Measurements from ENCODE around the gene TOX2.

TOX2 gene

GRCh38 chr20:43942667-43943285 is 28.1 kb downstream of the TOX2 start:
- peaks cover 3% of the 10 kb centered on the region for H3K4me1 ChIP-seq (ENCODE audit: control insufficient read depth, low read depth, low read length)

GRCh38 chr20:43943725-43944124 is 29.1 kb downstream of the TOX2 start:
- Histone ChIP-seq H3K4me3 (ENCODE audit: low read length) (no peak overlapping the region), H3K9me3 (ENCODE audit: control insufficient read depth, low read depth, low read length) (no peaks in the 10 kb centered on the region), H3K27me3 (ENCODE audit: control insufficient read depth, insufficient read depth, low read length) (no peaks in the 10 kb centered on the region), H3K27ac (ENCODE audit: low read length) (no peak overlapping the region), H3K36me3 (ENCODE audit: control insufficient read depth, low read depth, low read length) (no peaks in the 10 kb centered on the region), H3K9ac (ENCODE audit: low read length) (no peak overlapping the region), H3K4me1 (ENCODE audit: control insufficient read depth, low read depth, low read length) (peaks cover 3% of the 10 kb centered on the region)

More at GRCh38 chr20:43942667-43943285, 28.1 kb downstream of the TOX2 start:
- Histone ChIP-seq H3K27ac (ENCODE audit: low read length) (no peak overlapping the region), H3K9ac (ENCODE audit: low read length) (no peak overlapping the region), H3K4me3 (ENCODE audit: low read length) (no peak overlapping the region), H3K9me3 (ENCODE audit: control insufficient read depth, low read depth, low read length) (no peaks in the 10 kb centered on the region), H3K27me3 (ENCODE audit: control insufficient read depth, insufficient read depth, low read length) (no peaks in the 10 kb centered on the region), H3K36me3 (ENCODE audit: control insufficient read depth, low read depth, low read length) (no peaks in the 10 kb centered on the region)

GRCh38 chr20:43944653-43945235 is 30.1 kb downstream of the TOX2 start:
- H3K9me3 ChIP-seq (ENCODE audit: control insufficient read depth, low read depth, low read length), result no peaks in the 10 kb centered on the region
- no peaks in the 10 kb centered on the region for H3K36me3 ChIP-seq (ENCODE audit: control insufficient read depth, low read depth, low read length)
- no peak overlapping the region for H3K27ac ChIP-seq (ENCODE audit: low read length)
- H3K4me3 ChIP-seq (ENCODE audit: low read length), result no peak overlapping the region
- H3K27me3 ChIP-seq (ENCODE audit: control insufficient read depth, insufficient read depth, low read length), result no peaks in the 10 kb centered on the region
- H3K4me1 ChIP-seq (ENCODE audit: control insufficient read depth, low read depth, low read length), result peaks cover 3% of the 10 kb centered on the region
- no peak overlapping the region for H3K9ac ChIP-seq (ENCODE audit: low read length)

- Histone ChIP-seq H3K9me3 (ENCODE audit: control insufficient read depth, low read depth, low read length) (no peaks in the 10 kb centered on the region), H3K27ac (ENCODE audit: low read length) (no peak overlapping the region), H3K4me1 (ENCODE audit: control insufficient read depth, low read depth, low read length) (peaks cover 3% of the 10 kb centered on the region), H3K4me3 (ENCODE audit: low read length) (no peak overlapping the region), H3K27me3 (ENCODE audit: control insufficient read depth, insufficient read depth, low read length) (no peaks in the 10 kb centered on the region), H3K36me3 (ENCODE audit: control insufficient read depth, low read depth, low read length) (no peaks in the 10 kb centered on the region), H3K9ac (ENCODE audit: low read length) (no peak overlapping the region)
Measured at GRCh38 chr20:43945391-43946205, 30.9 kb downstream of the TOX2 start.

GRCh38 chr20:43946206-43946491 is 31.5 kb downstream of the TOX2 start:
- Histone ChIP-seq H3K9ac (ENCODE audit: low read length) (no peak overlapping the region), H3K9me3 (ENCODE audit: control insufficient read depth, low read depth, low read length) (no peaks in the 10 kb centered on the region), H3K4me1 (ENCODE audit: control insufficient read depth, low read depth, low read length) (peaks cover 3% of the 10 kb centered on the region), H3K27ac (ENCODE audit: low read length) (no peak overlapping the region), H3K27me3 (ENCODE audit: control insufficient read depth, insufficient read depth, low read length) (no peaks in the 10 kb centered on the region), H3K36me3 (ENCODE audit: control insufficient read depth, low read depth, low read length) (no peaks in the 10 kb centered on the region), H3K4me3 (ENCODE audit: low read length) (no peak overlapping the region)

GRCh38 chr20:43946659-43947315 is 32.1 kb downstream of the TOX2 start:
- Histone ChIP-seq H3K27me3 (ENCODE audit: control insufficient read depth, insufficient read depth, low read length) (no peaks in the 10 kb centered on the region), H3K27ac (ENCODE audit: low read length) (no peak overlapping the region), H3K4me1 (ENCODE audit: control insufficient read depth, low read depth, low read length) (peaks cover 3% of the 10 kb centered on the region), H3K9me3 (ENCODE audit: control insufficient read depth, low read depth, low read length) (no peaks in the 10 kb centered on the region), H3K9ac (ENCODE audit: low read length) (no peak overlapping the region), H3K4me3 (ENCODE audit: low read length) (no peak overlapping the region), H3K36me3 (ENCODE audit: control insufficient read depth, low read depth, low read length) (no peaks in the 10 kb centered on the region)

GRCh38 chr20:43947316-43947710 is 32.7 kb downstream of the TOX2 start:
- Histone ChIP-seq H3K4me1 (ENCODE audit: control insufficient read depth, low read depth, low read length) (peaks cover 3% of the 10 kb centered on the region), H3K9ac (ENCODE audit: low read length) (no peak overlapping the region), H3K36me3 (ENCODE audit: control insufficient read depth, low read depth, low read length) (no peaks in the 10 kb centered on the region), H3K27ac (ENCODE audit: low read length) (no peak overlapping the region), H3K27me3 (ENCODE audit: control insufficient read depth, insufficient read depth, low read length) (no peaks in the 10 kb centered on the region), H3K4me3 (ENCODE audit: low read length) (no peak overlapping the region), H3K9me3 (ENCODE audit: control insufficient read depth, low read depth, low read length) (no peaks in the 10 kb centered on the region)

- Histone ChIP-seq H3K9ac (ENCODE audit: low read length) (no peak overlapping the region), H3K36me3 (ENCODE audit: control insufficient read depth, low read depth, low read length) (no peaks in the 10 kb centered on the region), H3K4me3 (ENCODE audit: low read length) (no peak overlapping the region), H3K27me3 (ENCODE audit: control insufficient read depth, insufficient read depth, low read length) (no peaks in the 10 kb centered on the region), H3K4me1 (ENCODE audit: control insufficient read depth, low read depth, low read length) (no peaks in the 10 kb centered on the region), H3K9me3 (ENCODE audit: control insufficient read depth, low read depth, low read length) (no peaks in the 10 kb centered on the region), H3K27ac (ENCODE audit: low read length) (no peak overlapping the region)
Measured at GRCh38 chr20:43948455-43948854, 33.8 kb downstream of the TOX2 start.

GRCh38 chr20:43949248-43949647 is 34.6 kb downstream of the TOX2 start:
- Histone ChIP-seq H3K27me3 (ENCODE audit: control insufficient read depth, insufficient read depth, low read length) (no peaks in the 10 kb centered on the region), H3K27ac (ENCODE audit: low read length) (no peak overlapping the region)

GRCh38 chr20:43949741-43950618 is 35.3 kb downstream of the TOX2 start:
- Histone ChIP-seq H3K36me3 (ENCODE audit: control insufficient read depth, low read depth, low read length) (no peaks in the 10 kb centered on the region), H3K9ac (ENCODE audit: low read length) (no peak overlapping the region), H3K9me3 (ENCODE audit: control insufficient read depth, low read depth, low read length) (no peaks in the 10 kb centered on the region), H3K27me3 (ENCODE audit: control insufficient read depth, insufficient read depth, low read length) (no peaks in the 10 kb centered on the region), H3K4me1 (ENCODE audit: control insufficient read depth, low read depth, low read length) (no peaks in the 10 kb centered on the region), H3K4me3 (ENCODE audit: low read length) (no peak overlapping the region), H3K27ac (ENCODE audit: low read length) (no peak overlapping the region)

More at GRCh38 chr20:43949248-43949647, 34.6 kb downstream of the TOX2 start:
- H3K4me3 ChIP-seq (ENCODE audit: low read length), result no peak overlapping the region
- H3K9ac ChIP-seq (ENCODE audit: low read length), result no peak overlapping the region
- H3K36me3 ChIP-seq (ENCODE audit: control insufficient read depth, low read depth, low read length), result no peaks in the 10 kb centered on the region
- no peaks in the 10 kb centered on the region for H3K4me1 ChIP-seq (ENCODE audit: control insufficient read depth, low read depth, low read length)
- no peaks in the 10 kb centered on the region for H3K9me3 ChIP-seq (ENCODE audit: control insufficient read depth, low read depth, low read length)

Data from iPS-18a (cell line).